ENCODE data around the gene GLMP. TPM values are rescaled to one million over a fixed set of nuclear protein-coding genes. Genes with fewer than 3 reads are reported as not detected.

Gene GLMP
- polyA plus RNA-seq, 1 donor from 2014 or later, result 3.3 TPM

GRCh38 chr1:156293895-156294294 lies 1.6 kb downstream of the GLMP start:
- H3K9me2 ChIP-seq (ENCODE audit: insufficient read depth, low read length), result no peaks in the 10 kb centered on the region
- H4K20me1 ChIP-seq (ENCODE audit: insufficient read depth), result no peaks in the 10 kb centered on the region
- H3K9ac ChIP-seq (ENCODE audit: low read length), result no peak overlapping the region
- TF ChIP-seq TAF1 (IDR thresholded peaks at IDR 0.05; ENCODE audit: low read depth) (no peak), RAD21 (conservative IDR thresholded peaks at IDR 0.05) (no peak), MXI1 (conservative IDR thresholded peaks at IDR 0.05; ENCODE audit: poor library complexity, severe bottlenecking) (no peak), POLR2AphosphoS5 (IDR thresholded peaks at IDR 0.05) (no peak), SMC3 (conservative IDR thresholded peaks at IDR 0.05; ENCODE audit: poor library complexity) (no peak), EP300 (conservative IDR thresholded peaks at IDR 0.05; ENCODE audit: poor library complexity, severe bottlenecking) (no peak)
- no peaks in the 10 kb centered on the region for H3K9me3 ChIP-seq (ENCODE audit: low read length)
- H3K79me2 ChIP-seq (replicated peaks; ENCODE audit: insufficient read depth, low read length), result no peaks in the 10 kb centered on the region
- H3K27me3 ChIP-seq (ENCODE audit: insufficient read depth, low read depth, low read length), result no peaks in the 10 kb centered on the region
- no peak overlapping the region for H2AFZ ChIP-seq (ENCODE audit: low read depth, low read length)
- H3K36me3 ChIP-seq (ENCODE audit: insufficient read depth, low read length), result no peaks in the 10 kb centered on the region
- H3K4me2 ChIP-seq (ENCODE audit: low read length), result no peak overlapping the region
- no peak overlapping the region for H3K4me3 ChIP-seq (ENCODE audit: low read length)
- H3F3A ChIP-seq (ENCODE audit: insufficient read depth, low read length, poor library complexity, severe bottlenecking), result no peaks in the 10 kb centered on the region
- no peak overlapping the region for H3K27ac ChIP-seq (ENCODE audit: low read length)

DNA sequence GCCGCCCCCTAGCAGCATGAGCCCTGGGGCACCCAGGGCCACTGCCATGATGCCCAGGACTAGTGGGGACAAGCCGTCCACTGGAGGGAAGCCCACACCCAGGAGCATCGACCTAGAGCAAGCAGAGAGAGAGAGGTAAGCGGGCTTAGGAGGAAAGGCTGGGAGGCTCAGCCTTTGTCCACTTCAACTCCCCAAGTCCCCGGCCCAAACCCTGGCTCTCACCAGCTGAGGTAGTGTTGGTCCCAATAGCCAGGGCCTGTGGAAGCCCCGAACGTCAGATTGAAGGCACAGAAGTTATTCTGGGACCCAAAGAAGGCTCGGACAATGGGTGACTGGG lies 2.4 kb downstream of the GLMP start:
- H3K79me2 ChIP-seq (replicated peaks; ENCODE audit: insufficient read depth, low read length), result no peaks in the 10 kb centered on the region
- no peaks in the 10 kb centered on the region for H3K36me3 ChIP-seq (ENCODE audit: insufficient read depth, low read length)
- H3F3A ChIP-seq (ENCODE audit: insufficient read depth, low read length, poor library complexity, severe bottlenecking), result no peaks in the 10 kb centered on the region
- H3K9me2 ChIP-seq (ENCODE audit: insufficient read depth, low read length), result no peaks in the 10 kb centered on the region
- H3K27me3 ChIP-seq (ENCODE audit: insufficient read depth, low read depth, low read length), result no peaks in the 10 kb centered on the region
- H3K9me3 ChIP-seq (ENCODE audit: low read length), result no peaks in the 10 kb centered on the region
- H3K9ac ChIP-seq (ENCODE audit: low read length), result no peak overlapping the region
- TF ChIP-seq MXI1 (conservative IDR thresholded peaks at IDR 0.05; ENCODE audit: poor library complexity, severe bottlenecking) (no peak), REST (IDR thresholded peaks at IDR 0.05; ENCODE audit: borderline replicate concordance) (no peak), EZH2 (IDR thresholded peaks at IDR 0.05; ENCODE audit: borderline replicate concordance, insufficient read depth, low read length, poor library complexity, severe bottlenecking) (no peak), SMC3 (conservative IDR thresholded peaks at IDR 0.05; ENCODE audit: poor library complexity) (no peak), CTCF (IDR thresholded peaks at IDR 0.05; ENCODE audit: poor library complexity, severe bottlenecking) (no peak), EP300 (conservative IDR thresholded peaks at IDR 0.05; ENCODE audit: poor library complexity, severe bottlenecking) (no peak), TAF1 (IDR thresholded peaks at IDR 0.05; ENCODE audit: low read depth) (no peak), RAD21 (conservative IDR thresholded peaks at IDR 0.05) (no peak), POLR2AphosphoS5 (IDR thresholded peaks at IDR 0.05) (no peak)
- no peak overlapping the region for H3K4me3 ChIP-seq (ENCODE audit: low read length)
- no peak overlapping the region for H3K4me2 ChIP-seq (ENCODE audit: low read length)
- H4K20me1 ChIP-seq (ENCODE audit: insufficient read depth), result no peaks in the 10 kb centered on the region
- no peak overlapping the region for H2AFZ ChIP-seq (ENCODE audit: low read depth, low read length)
- H3K27ac ChIP-seq (ENCODE audit: low read length), result no peak overlapping the region
